Neuronal stem cell (in vitro differentiated cells): ENCODE measurements around the gene WNT3.
"Not testable (repeated sequence)": the region's sequence is repeated elsewhere in the genome, so short reads cannot be mapped to it uniquely, and the experiment has no call there.

Source experiments
- DNase-seq: peaks from one replicate; pipeline ENCODE4 v3.0.0-alpha.2; 2013; ENCODE audit warnings: low spot score
- H2AFZ ChIP-seq: one replicate; pipeline ENCODE4 v1.6.1; 2013; ENCODE audit warnings: mild to moderate bottlenecking, low read length, inconsistent platforms
- H2AK5ac ChIP-seq: 2 replicates; pipeline ENCODE4 v1.6.1; 2013; ENCODE audit warnings: low read depth, mild to moderate bottlenecking, inconsistent platforms, low read length, moderate library complexity, mixed read lengths
- H2BK120ac ChIP-seq: 2 replicates; pipeline ENCODE4 v1.6.1; 2013; ENCODE audit warnings: low read depth, mild to moderate bottlenecking, inconsistent platforms, low read length, moderate library complexity, mixed read lengths
- H2BK12ac ChIP-seq: one replicate; pipeline ENCODE4 v1.6.1; 2013; ENCODE audit warnings: low read length, inconsistent platforms
- H2BK15ac ChIP-seq: 2 replicates; pipeline ENCODE4 v1.6.1; 2013; ENCODE audit warnings: mild to moderate bottlenecking, low read length, inconsistent platforms, mixed read lengths
- H2BK5ac ChIP-seq: one replicate; pipeline ENCODE4 v1.6.1; 2013; ENCODE audit warnings: inconsistent platforms, mild to moderate bottlenecking, low read length, moderate library complexity
- H3K14ac ChIP-seq: one replicate; pipeline ENCODE4 v1.6.1; 2013; ENCODE audit warnings: low read length, inconsistent platforms
- H3K18ac ChIP-seq: 2 replicates; pipeline ENCODE4 v1.6.1; 2013; ENCODE audit warnings: low read length, inconsistent platforms
- H3K23ac ChIP-seq: 2 replicates; pipeline ENCODE4 v1.6.1; 2013; ENCODE audit warnings: low read depth, mild to moderate bottlenecking, mixed read lengths, low read length, inconsistent platforms; ENCODE audit not compliant: poor library complexity
- H3K27ac ChIP-seq: replicated peaks from 3 replicates; pipeline ENCODE4 v1.5.1; 2013; ENCODE audit warnings: low read length, inconsistent platforms
- H3K27me3 ChIP-seq, 3 experiments: 2 replicates each; pipeline ENCODE4 v1.6.1; 2013; ENCODE audit warnings: low read length in 3 of 3, mild to moderate bottlenecking in 2 of 3, inconsistent platforms in 1 of 3, low read depth in 1 of 3, mixed read lengths in 1 of 3, moderate library complexity in 1 of 3; ENCODE audit not compliant: control insufficient read depth in 3 of 3, insufficient read depth in 3 of 3
- H3K36me3 ChIP-seq, 2 donors: replicated peaks in 1 of 2; 2 replicates each; pipeline ENCODE4 v1.6.1; 2013; ENCODE audit warnings: low read length in 2 of 2; ENCODE audit not compliant: control insufficient read depth in 2 of 2, insufficient read depth in 2 of 2
- H3K4ac ChIP-seq: 2 replicates; pipeline ENCODE4 v1.6.1; 2013; ENCODE audit warnings: inconsistent platforms, mild to moderate bottlenecking, low read length, moderate library complexity
- H3K4me1 ChIP-seq, 2 donors: 1 replicate in 1 of 2; 2 replicates in 1 of 2; pipeline ENCODE4 v1.6.1; 2013; ENCODE audit warnings: low read length in 2 of 2, low read depth in 1 of 2; ENCODE audit not compliant: control insufficient read depth in 2 of 2, insufficient read depth in 1 of 2
- H3K4me2 ChIP-seq: one replicate; pipeline ENCODE4 v1.6.1; 2013; ENCODE audit warnings: mild to moderate bottlenecking, low read length, inconsistent platforms; ENCODE audit not compliant: insufficient read depth, poor library complexity, severe bottlenecking
- H3K4me3 ChIP-seq, 2 donors: 2 replicates each; pipeline ENCODE4 v1.5.1; 2013; ENCODE audit warnings: low read length in 2 of 2, mild to moderate bottlenecking in 2 of 2, inconsistent platforms in 1 of 2, moderate library complexity in 1 of 2
- H3K79me1 ChIP-seq: one replicate; pipeline ENCODE4 v1.6.1; 2013; ENCODE audit warnings: low read depth, mild to moderate bottlenecking, inconsistent platforms, low read length, moderate library complexity
- H3K9ac ChIP-seq: one replicate; pipeline ENCODE4 v1.6.1; 2013; ENCODE audit warnings: mild to moderate bottlenecking, low read depth, low read length, inconsistent platforms; ENCODE audit not compliant: poor library complexity
- H3K9me3 ChIP-seq, 2 donors: replicated peaks in 1 of 2; 2 replicates each; pipeline versions ENCODE3 to v1.6.1; 2013; ENCODE audit warnings: low read length in 2 of 2, mild to moderate bottlenecking in 2 of 2, inconsistent platforms in 1 of 2, low read depth in 1 of 2, mixed read lengths in 1 of 2, moderate library complexity in 1 of 2; ENCODE audit not compliant: control insufficient read depth in 2 of 2, insufficient read depth in 1 of 2
- H4K8ac ChIP-seq: one replicate; pipeline ENCODE4 v1.6.1; 2013; ENCODE audit warnings: low read depth, mild to moderate bottlenecking, inconsistent platforms, low read length, moderate library complexity
- H4K91ac ChIP-seq: one replicate; pipeline ENCODE4 v1.6.1; 2013; ENCODE audit warnings: low read length, low read depth, mild to moderate bottlenecking, inconsistent platforms; ENCODE audit not compliant: poor library complexity
- WGBS, 2 donors: extraction: QIAGEN DNeasy Blood & Tissue Kit; methylation state at CpG; one replicate each; pipeline ENCODE4 v1.1.7; 2013; ENCODE audit warnings: missing lambda C conversion rate in 2 of 2, mixed read lengths in 1 of 2; ENCODE audit not compliant: insufficient read length in 2 of 2, insufficient replicate concordance in 1 of 2; ENCODE audit errors: extremely low coverage in 2 of 2; 5-methylcytosine and 5-hydroxymethylcytosine counted together

WNT3 gene

GRCh38 chr17:46769531-46770438 lies 48.7 kb downstream of the WNT3 start:
- Histone ChIP-seq H3K27ac (no peak overlapping the region), H4K91ac (peak overlapping the region; percentile 28), H3K27me3 (peaks cover 0 to 25% (median 0%) of the 10 kb centered on the region in 3 experiments), H2AK5ac (peak overlapping the region; percentile 98), H4K8ac (no peak overlapping the region), H2BK12ac (peak overlapping the region; percentile 82), H3K14ac (peak overlapping the region; percentile 91), H3K79me1 (peaks cover 2% of the 10 kb centered on the region), H3K9ac (peak overlapping the region; percentile 47), H2BK5ac (no peak overlapping the region), H3K36me3 (peaks cover 0 to 49% of the 10 kb centered on the region in 2 donors), H2BK15ac (peak overlapping the region; percentile 93), H3K9me3 (no peaks in the 10 kb centered on the region), H3K4me2 (peak overlapping the region; percentile 78), H3K4ac (peak overlapping the region; percentile 71), H2BK120ac (peak overlapping the region; percentile 52), H3K18ac (peak overlapping the region; percentile 93), H3K4me3 (no peak overlapping the region), H3K23ac (peak overlapping the region; percentile 90), H2AFZ (no peak overlapping the region), H3K4me1 (peaks cover 3 to 24% of the 10 kb centered on the region in 2 donors)
- no CpG with 5 or more reads among the region's 56 CpGs for WGBS, 2 donors
- DNase-seq = no peak

GRCh38 chr17:46768896-46769295 lies 49.6 kb downstream of the WNT3 start:
- H3K4me3 ChIP-seq, H3K4me2 ChIP-seq, H2AFZ ChIP-seq, DNase-seq, H2AK5ac ChIP-seq, H2BK5ac ChIP-seq, H3K9ac ChIP-seq, H3K79me1 ChIP-seq, H3K27ac ChIP-seq, H3K18ac ChIP-seq, H4K8ac ChIP-seq, H2BK15ac ChIP-seq, H3K9me3 ChIP-seq, H2BK120ac ChIP-seq, H2BK12ac ChIP-seq, H3K14ac ChIP-seq, H3K4ac ChIP-seq, H4K91ac ChIP-seq: not testable (repeated sequence)
- H3K27me3 ChIP-seq = peaks cover 0 to 19% (median 0%) of the 10 kb centered on the region in 3 experiments
- peaks cover 3 to 27% of the 10 kb centered on the region in 2 donors for H3K4me1 ChIP-seq
- no CpG with 5 or more reads among the region's 14 CpGs for WGBS, 2 donors
- peaks cover 0 to 58% of the 10 kb centered on the region in 2 donors for H3K36me3 ChIP-seq
- peak overlapping the region; percentile 35 for H3K23ac ChIP-seq

- H3K4ac ChIP-seq = no peak overlapping the region
- no peak overlapping the region for H2AFZ ChIP-seq
- peaks cover 0 to 15% (median 0%) of the 10 kb centered on the region in 3 experiments for H3K27me3 ChIP-seq
- H2BK12ac ChIP-seq = no peak overlapping the region
- no peak overlapping the region for H4K8ac ChIP-seq
- H2AK5ac ChIP-seq = no peak overlapping the region
- H3K36me3 ChIP-seq = peaks cover 0 to 62% of the 10 kb centered on the region in 2 donors
- no peak overlapping the region for H3K27ac ChIP-seq
- no peak overlapping the region for H4K91ac ChIP-seq
- H3K4me1 ChIP-seq = peaks cover 3 to 27% of the 10 kb centered on the region in 2 donors
- H2BK5ac ChIP-seq = no peak overlapping the region
- no peak overlapping the region for H3K9ac ChIP-seq
- no peak overlapping the region for H3K4me2 ChIP-seq
- no peak overlapping the region for H2BK120ac ChIP-seq
- H3K79me1 ChIP-seq = peaks cover 2% of the 10 kb centered on the region
- H3K4me3 ChIP-seq = no peak overlapping the region
- no peak for DNase-seq
- peak overlapping the region; percentile 35 for H3K23ac ChIP-seq
- H3K14ac ChIP-seq = no peak overlapping the region
- no peaks in the 10 kb centered on the region for H3K9me3 ChIP-seq
- no peak overlapping the region for H3K18ac ChIP-seq
- H2BK15ac ChIP-seq = no peak overlapping the region
- WGBS, 2 donors = no CpG with 5 or more reads among the region's 15 CpGs
These were observed 50.0 kb downstream of the WNT3 start for GRCh38 chr17:46768540-46768870.
